Activated naive CD4-positive, alpha-beta T cell treated with anti-CD3 and anti-CD28 coated beads, Interleukin-2, amount 50 U/mL, for 24 hours (primary cell): Measurements from ENCODE around the gene GRB2.

Source experiments
- H3K27ac Mint-ChIP-seq: one replicate; pipeline ENCODE4 v1.8.0; 2021; ENCODE audit warnings: mild to moderate bottlenecking, mixed read lengths
- H3K27me3 Mint-ChIP-seq: one replicate; pipeline ENCODE4 v1.8.0; 2021; ENCODE audit warnings: mixed read lengths
- H3K36me3 Mint-ChIP-seq: one replicate; pipeline ENCODE4 v1.8.0; 2021; ENCODE audit warnings: mixed read lengths
- H3K4me1 Mint-ChIP-seq: one replicate; pipeline ENCODE4 v1.8.0; 2021; ENCODE audit warnings: mixed read lengths
- H3K4me3 Mint-ChIP-seq: one replicate; pipeline ENCODE4 v1.8.0; 2021; ENCODE audit warnings: mild to moderate bottlenecking, mixed read lengths
- H3K9me3 Mint-ChIP-seq: one replicate; pipeline ENCODE4 v1.8.0; 2021; ENCODE audit warnings: mixed read lengths

The GRB2 gene

DNA sequence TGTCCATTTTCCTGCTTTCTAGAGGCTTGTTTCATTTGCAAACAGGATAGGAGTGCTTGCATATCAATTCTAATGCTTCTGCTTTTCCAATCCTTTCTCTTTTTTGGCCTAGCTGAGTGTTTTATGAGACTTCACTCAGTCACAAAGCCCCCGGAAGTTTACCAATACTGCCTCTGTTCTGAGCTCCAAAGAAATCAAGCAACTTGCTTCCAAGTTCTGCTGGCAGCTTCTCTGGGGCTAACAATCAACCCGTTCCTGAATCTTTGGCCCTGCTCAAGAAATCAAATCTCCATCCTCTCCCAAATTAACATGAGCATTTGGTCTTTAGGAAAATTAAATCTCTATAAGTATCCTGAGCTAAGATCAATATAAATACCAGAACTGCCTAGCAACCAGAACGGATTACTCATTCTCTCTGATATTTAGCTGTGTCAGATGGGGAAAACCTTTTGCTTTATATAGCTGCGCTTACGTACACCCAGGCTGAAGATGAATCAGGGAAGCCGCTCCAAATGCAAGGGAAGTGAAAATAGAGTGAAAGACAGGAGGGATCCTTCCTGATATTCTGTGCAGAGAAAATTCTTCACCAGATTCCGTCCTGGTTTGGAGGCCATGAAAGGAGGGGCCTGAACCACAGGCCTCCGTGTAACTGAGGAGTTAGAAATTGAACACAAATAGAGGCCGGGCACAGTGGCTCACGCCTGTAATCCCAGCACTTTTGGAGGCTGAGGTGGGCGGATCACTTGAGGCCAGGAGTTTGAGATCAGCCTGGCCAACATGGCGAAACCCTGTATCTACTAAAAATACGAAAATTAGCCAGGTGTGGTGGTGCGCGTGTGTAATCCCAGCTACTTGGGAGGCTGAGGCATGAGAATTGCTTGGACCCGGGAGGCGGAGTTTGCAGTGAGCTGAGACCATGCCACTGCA is 23.3 kb upstream of the GRB2 start:
- no peaks in the 10 kb centered on the region for H3K36me3 Mint-ChIP-seq
- no peaks in the 10 kb centered on the region for H3K9me3 Mint-ChIP-seq
- no peak overlapping the region for H3K4me3 Mint-ChIP-seq
- H3K4me1 Mint-ChIP-seq: peaks cover 5% of the 10 kb centered on the region
- H3K27me3 Mint-ChIP-seq: no peaks in the 10 kb centered on the region
- H3K27ac Mint-ChIP-seq: no peak overlapping the region

DNA sequence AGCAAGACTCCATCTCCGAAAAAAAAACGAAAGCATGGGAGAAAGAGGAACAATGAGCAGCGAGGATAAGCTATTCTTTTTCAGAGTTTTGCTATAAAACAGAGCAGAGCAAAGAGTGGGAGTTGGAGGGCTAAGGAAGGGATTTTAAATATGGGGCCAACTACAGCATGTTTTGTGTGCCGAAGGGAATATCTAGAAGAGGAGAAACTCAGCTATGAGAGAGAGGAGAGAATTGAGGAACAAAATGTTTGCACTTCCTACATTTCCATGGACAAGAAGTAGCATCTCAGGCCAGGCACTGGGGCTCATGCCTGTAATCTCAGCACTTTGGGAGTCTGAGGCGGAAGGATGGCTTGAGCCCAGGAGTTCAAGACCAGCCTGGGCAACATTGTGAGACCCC is 13.1 kb upstream of the GRB2 start:
- Mint-ChIP-seq H3K27ac (no peak overlapping the region), H3K9me3 (no peaks in the 10 kb centered on the region), H3K27me3 (no peaks in the 10 kb centered on the region), H3K4me1 (no peaks in the 10 kb centered on the region), H3K4me3 (no peak overlapping the region), H3K36me3 (no peaks in the 10 kb centered on the region)

DNA sequence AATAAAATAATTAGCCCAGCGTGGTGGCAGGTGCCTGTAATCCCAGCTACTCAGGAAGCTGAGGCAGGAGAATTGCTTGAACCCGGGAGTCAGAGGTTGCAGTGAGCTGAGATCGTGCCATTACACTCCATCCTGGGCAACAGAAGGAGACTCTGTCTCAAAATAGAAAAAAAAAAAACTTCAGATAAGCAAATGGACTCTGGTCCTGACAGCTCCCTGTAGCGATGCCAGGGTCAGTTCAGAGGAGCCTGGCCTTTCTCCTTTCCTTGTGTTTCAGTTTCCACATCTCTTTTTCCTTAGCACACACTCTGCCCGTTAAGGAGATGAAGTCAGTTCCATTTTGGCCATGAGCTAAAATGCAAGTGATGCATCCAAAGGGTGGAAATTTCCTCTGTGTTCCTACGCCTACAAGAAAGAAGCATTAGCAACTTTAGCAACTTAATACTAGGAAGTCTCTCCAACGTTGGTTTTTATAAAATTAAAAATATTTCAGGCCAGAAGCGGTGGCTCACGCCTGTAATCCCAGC is 11.6 kb upstream of the GRB2 start:
- Mint-ChIP-seq H3K4me3 (no peak overlapping the region), H3K9me3 (no peaks in the 10 kb centered on the region), H3K4me1 (peaks cover 5% of the 10 kb centered on the region), H3K36me3 (no peaks in the 10 kb centered on the region), H3K27me3 (no peaks in the 10 kb centered on the region), H3K27ac (no peak overlapping the region)

DNA sequence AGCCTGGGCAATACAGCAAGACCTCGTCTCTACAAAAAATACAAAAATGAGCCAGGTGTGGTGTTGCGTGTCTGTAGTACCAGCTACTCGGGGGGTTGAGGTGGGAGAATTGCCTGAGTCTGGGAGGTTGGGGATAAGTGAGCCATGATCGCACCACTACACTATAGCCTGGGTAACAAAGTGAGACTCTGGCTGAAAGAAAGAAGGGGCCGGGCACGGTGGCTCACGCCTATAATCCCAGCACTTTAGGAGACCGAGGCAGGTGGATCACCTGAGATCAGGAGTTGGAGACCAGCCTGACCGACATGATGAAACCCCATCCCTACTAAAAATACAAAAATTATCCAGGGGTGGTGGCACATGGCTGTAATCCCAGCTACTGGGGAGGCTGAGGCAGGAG is 10.5 kb upstream of the GRB2 start:
- peaks cover 16% of the 10 kb centered on the region for H3K4me1 Mint-ChIP-seq
- H3K9me3 Mint-ChIP-seq: no peaks in the 10 kb centered on the region
- H3K4me3 Mint-ChIP-seq: no peak overlapping the region
- no peak overlapping the region for H3K27ac Mint-ChIP-seq
- H3K36me3 Mint-ChIP-seq: no peaks in the 10 kb centered on the region
- H3K27me3 Mint-ChIP-seq: no peaks in the 10 kb centered on the region

DNA sequence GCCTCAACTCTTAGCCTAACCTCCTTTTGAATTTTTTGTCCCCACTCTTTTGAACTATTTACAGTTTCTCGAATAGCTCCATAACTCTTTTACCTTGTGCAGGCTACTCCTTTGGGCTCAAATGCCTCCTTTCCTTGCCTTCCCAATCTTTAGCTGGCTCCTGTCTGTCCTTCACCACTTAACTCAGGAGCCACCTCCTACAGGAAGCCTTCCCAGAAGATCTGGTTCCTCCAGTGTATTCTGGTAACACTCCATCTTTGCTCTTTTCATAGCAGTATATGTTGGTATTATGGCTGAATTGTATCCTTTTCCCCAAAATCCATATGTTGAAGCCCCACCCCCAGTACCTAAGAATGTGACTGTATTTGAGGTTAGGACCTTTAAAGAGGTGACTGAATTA is 9.0 kb upstream of the GRB2 start:
- no peaks in the 10 kb centered on the region for H3K9me3 Mint-ChIP-seq
- H3K4me1 Mint-ChIP-seq: peaks cover 16% of the 10 kb centered on the region
- H3K27me3 Mint-ChIP-seq: no peaks in the 10 kb centered on the region
- no peak overlapping the region for H3K4me3 Mint-ChIP-seq
- no peaks in the 10 kb centered on the region for H3K36me3 Mint-ChIP-seq
- H3K27ac Mint-ChIP-seq: no peak overlapping the region

DNA sequence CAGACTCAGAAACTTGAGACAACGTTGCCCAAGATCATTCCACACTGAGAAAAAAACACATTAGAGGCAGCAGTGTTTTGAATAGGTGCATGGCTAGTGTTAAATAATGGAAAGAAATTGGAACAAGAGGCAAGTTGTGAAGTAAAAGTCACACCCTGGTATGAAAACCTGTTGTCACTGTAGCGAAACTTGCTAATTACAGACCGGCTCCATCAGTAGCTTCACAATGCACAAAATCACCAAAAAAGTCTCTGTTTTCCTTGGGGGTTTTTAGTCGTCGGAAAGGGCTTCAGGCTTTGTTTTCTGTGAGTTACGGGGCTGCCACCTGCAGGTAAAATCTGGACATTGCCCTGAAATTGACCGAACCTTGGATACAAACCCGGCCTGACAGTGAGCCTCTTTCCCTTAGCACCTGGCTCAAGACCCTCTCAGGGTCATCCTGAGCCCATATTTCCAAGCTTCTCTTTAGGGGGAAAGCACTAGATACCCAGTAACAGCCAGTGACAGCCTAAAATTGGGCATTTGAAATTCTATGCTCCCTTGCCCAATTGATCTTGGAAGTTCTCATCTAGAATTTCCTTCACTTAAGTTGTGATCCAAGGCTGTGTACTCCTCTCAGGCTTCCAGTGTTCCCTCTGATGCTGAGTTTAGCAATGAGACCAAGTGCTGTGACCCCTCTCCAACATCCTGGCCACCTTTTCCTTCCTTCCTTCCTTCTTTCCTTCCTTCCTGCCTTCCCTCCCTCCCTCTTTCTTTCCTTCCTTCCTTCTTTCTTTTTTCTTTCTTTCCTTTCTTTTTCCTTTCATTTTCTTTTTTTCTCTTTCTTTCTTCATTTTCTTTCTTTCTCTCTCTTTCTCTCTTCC is 7.2 kb upstream of the GRB2 start:
- Mint-ChIP-seq H3K36me3 (no peaks in the 10 kb centered on the region), H3K4me1 (peaks cover 16% of the 10 kb centered on the region), H3K27me3 (no peaks in the 10 kb centered on the region), H3K27ac (peak overlapping the region; percentile 65), H3K4me3 (peak overlapping the region; percentile 41), H3K9me3 (no peaks in the 10 kb centered on the region)

DNA sequence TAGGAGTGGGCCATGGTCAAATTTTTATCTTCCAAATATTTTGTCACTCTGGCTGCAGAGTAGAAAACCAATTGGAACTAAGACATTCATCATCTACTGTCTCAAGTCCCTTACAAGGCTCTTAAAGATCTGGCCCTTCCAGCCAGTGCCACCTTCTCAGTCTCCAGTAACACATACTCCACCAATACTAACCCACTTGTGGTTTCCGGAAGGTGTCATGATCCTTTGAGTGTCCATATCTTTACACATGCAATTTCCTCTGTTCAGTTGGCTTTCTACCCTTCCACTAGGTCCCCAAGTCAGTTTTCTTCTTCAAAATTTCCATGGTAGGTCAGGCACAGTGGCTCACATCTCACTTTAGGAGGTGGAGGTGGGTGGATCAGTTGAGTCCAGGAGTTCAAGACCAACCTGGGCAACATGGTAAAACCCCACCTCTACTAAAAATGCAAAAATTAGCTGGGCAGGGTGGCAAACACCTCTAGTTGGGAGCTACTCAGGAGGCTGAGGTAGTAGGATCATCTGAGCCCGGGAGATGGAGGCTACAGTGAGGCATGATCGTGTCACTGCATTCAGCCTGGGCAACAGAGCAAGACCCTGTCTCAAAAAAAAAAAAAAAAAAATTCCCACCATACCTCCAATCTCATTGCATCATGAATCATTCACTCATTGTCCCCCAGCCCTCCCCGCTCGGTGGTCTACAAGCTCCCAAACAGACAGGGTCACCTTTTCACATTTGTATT is 6.0 kb upstream of the GRB2 start:
- H3K4me1 Mint-ChIP-seq: peaks cover 21% of the 10 kb centered on the region
- no peaks in the 10 kb centered on the region for H3K27me3 Mint-ChIP-seq
- H3K9me3 Mint-ChIP-seq: no peaks in the 10 kb centered on the region
- peak overlapping the region; percentile 74 for H3K27ac Mint-ChIP-seq
- peak overlapping the region; percentile 37 for H3K4me3 Mint-ChIP-seq
- no peaks in the 10 kb centered on the region for H3K36me3 Mint-ChIP-seq

DNA sequence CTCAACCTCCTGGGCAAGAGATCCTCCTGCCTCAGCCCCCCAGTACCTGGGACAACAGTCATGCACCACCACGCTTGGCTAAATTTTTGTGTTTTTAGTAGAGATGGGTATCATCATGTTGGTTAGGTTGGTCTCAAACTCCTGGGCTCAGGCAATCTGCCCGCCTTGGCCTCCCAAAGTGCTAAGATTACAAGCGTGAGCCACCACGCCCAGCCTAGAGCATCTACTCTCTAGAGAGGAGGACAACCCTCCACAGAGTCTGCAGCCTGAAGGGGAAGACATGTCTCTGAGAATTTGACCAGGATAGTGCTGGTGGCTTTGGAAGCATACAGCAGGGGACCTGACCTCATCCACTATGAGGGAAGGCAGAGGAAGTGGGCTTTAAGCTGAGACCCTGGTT is 4.7 kb upstream of the GRB2 start:
- peak overlapping the region; percentile 75 for H3K27ac Mint-ChIP-seq

DNA sequence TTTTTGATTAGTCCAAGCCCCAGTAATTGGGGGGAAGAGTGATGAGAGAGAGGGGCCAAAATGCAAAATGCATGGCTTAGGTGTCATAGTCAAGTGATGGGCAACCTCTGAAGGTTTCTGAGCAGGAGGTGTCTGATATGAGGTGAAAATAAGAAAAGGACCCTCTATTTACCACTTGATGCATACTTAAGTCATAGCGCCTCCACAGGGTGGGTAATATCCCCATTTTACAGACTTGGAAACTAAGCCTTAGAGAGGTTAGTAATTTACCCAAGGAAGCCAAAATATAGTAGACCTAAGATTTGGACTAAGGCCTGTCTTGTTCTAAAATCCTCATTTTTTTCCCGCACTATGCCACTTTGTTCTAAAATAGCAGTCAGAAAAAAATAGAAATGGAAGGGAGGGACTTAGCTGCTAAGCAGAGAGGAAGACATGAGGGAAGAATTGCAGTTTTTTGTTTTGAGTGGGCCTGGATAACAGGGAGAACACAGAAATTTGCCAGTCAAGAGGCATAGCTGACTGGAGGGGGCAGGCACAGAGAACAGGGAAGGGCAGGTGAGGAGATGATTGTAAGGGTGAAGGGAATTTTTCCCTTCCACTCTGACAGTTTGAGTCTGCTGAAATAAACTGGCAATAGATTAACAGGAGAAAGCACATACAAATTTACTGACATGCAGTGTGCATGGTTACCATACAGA is 2.3 kb upstream of the GRB2 start:
- Mint-ChIP-seq H3K9me3 (no peaks in the 10 kb centered on the region), H3K4me3 (no peak overlapping the region), H3K4me1 (peaks cover 40% of the 10 kb centered on the region), H3K36me3 (peaks cover 3% of the 10 kb centered on the region), H3K27ac (no peak overlapping the region), H3K27me3 (no peaks in the 10 kb centered on the region)

More for the DNA sequence above, 4.7 kb upstream of the GRB2 start:
- Mint-ChIP-seq H3K36me3 (no peaks in the 10 kb centered on the region), H3K27me3 (no peaks in the 10 kb centered on the region), H3K9me3 (no peaks in the 10 kb centered on the region), H3K4me1 (peaks cover 30% of the 10 kb centered on the region), H3K4me3 (no peak overlapping the region)

DNA sequence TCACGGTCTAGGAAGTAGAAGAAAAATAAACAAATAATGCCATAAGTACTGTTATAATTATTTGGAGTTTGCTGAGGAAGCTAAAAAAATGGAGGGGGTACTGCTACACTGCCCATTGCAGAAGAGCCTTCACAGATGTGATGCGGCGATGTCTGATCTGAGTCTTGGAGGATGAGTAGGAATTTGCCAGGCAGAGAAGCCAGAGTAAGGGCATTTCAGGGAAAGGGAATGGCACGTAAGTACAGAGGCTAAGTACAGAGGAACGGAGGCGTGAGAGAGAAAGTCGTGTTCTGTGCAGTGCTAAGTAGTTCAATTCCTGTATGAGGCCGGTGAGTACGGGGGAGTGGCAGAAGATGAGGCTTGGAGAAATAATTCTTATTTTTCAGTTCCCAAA is 741 bp upstream of the GRB2 start:
- H3K36me3 Mint-ChIP-seq: peaks cover 3% of the 10 kb centered on the region
- no peaks in the 10 kb centered on the region for H3K27me3 Mint-ChIP-seq
- H3K4me3 Mint-ChIP-seq: peak overlapping the region; percentile 95
- peak overlapping the region; percentile 76 for H3K27ac Mint-ChIP-seq
- H3K9me3 Mint-ChIP-seq: no peaks in the 10 kb centered on the region
- peaks cover 41% of the 10 kb centered on the region for H3K4me1 Mint-ChIP-seq

DNA sequence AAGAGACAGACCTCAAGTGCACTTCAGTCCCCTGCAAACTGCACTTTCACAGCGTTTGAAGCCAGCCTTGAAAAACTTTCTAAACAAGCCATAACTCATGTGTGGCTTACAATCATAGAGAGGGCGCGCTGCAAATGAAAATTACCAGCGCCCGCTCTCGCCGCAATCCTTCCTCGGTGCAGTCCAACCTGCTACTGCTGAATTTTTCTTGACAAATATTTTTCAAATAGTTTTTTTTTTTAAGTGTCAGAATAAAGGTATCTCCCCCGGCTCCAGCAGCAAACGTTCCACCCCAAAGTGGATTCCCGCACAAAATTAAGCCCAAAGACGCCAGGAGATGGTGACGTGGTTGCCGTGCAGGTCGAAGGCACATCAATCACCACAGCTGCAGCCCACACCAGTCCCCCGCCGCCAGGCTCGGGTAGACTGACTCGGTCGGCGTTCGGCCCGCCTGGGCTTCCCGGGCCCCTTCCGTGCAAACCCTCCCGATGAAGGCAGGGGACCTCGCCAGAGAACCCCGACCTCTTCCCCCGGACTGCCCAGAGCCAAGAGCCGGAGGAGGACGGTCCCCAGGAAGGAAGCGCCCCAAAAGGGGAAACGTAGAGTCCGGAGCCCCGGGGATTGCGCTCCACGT is 630 bp downstream of the GRB2 start:
- Mint-ChIP-seq H3K9me3 (no peaks in the 10 kb centered on the region), H3K36me3 (peaks cover 3% of the 10 kb centered on the region), H3K4me1 (peaks cover 49% of the 10 kb centered on the region), H3K27me3 (no peaks in the 10 kb centered on the region), H3K4me3 (peak overlapping the region; percentile 95), H3K27ac (peak overlapping the region; percentile 96)

DNA sequence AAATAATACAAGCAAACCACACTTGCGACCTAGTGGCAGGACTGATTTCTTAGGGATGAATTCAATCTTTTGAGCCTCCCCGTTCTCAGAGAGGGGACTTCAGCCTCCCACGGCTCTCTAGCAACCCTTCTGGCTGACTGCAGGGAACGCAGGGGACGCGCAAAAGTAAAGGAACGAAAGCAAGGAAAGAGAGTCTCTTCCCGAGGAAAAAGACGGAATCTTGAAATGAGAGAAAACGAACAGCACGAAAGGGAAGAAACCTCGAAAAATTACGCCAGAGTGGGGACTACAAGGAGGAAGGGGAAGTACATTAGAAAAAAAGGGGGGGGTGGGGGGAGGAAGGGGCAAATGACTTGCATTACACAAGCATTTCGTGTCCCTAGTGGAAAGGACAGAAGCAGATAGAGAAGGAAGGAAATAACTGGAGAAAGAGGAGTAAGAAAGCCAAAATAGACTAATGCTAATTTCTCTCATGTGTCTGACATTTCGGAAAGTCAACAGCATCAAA is 1.2 kb downstream of the GRB2 start:
- Mint-ChIP-seq H3K27me3 (no peaks in the 10 kb centered on the region), H3K27ac (peak overlapping the region; percentile 96), H3K36me3 (peaks cover 3% of the 10 kb centered on the region)

DNA sequence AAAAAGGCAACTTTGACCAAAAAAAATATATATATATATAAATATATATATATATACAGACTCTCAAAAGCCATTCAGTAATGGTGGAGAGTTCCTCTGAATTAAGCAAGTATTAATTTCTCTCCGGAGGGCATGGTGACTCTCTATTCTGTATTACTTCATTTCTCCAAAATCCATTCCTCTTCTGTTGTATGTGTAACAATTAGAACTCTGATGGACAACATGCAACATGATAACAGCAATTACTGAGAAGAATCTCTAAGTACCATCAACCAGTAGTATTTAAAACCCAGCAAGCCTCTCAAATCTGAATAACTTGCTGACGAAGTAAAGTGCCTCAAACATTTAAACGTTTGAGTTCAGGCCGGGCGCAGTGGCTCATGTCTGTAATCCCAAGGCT is 2.3 kb downstream of the GRB2 start:
- H3K4me1 Mint-ChIP-seq: peaks cover 52% of the 10 kb centered on the region
- H3K9me3 Mint-ChIP-seq: no peaks in the 10 kb centered on the region
- peaks cover 3% of the 10 kb centered on the region for H3K36me3 Mint-ChIP-seq
- H3K27ac Mint-ChIP-seq: peak overlapping the region; percentile 91
- H3K27me3 Mint-ChIP-seq: no peaks in the 10 kb centered on the region
- H3K4me3 Mint-ChIP-seq: peak overlapping the region; percentile 95

More for the DNA sequence above, 1.2 kb downstream of the GRB2 start:
- H3K4me3 Mint-ChIP-seq: peak overlapping the region; percentile 95
- H3K9me3 Mint-ChIP-seq: no peaks in the 10 kb centered on the region
- peaks cover 49% of the 10 kb centered on the region for H3K4me1 Mint-ChIP-seq

DNA sequence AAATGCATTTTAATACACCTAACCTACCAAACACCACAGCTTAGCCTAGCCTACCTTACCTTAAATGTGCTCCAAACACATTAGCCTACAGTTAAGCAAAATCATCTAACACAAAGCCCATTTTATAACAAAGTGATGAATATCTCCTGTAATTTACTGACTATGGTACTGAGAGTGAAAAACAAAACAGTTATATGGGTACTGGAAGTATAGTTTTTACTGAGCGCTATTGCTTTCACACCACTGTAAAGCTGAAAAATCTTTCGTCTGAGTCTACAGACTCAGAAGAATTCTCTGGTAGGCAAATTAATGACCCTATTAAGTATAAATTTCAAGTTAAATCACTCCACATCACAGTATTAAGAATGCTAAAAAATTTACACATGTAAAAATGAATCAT is 3.5 kb downstream of the GRB2 start:
- peak overlapping the region; percentile 71 for H3K4me3 Mint-ChIP-seq
- H3K9me3 Mint-ChIP-seq: no peaks in the 10 kb centered on the region
- H3K4me1 Mint-ChIP-seq: peaks cover 58% of the 10 kb centered on the region
- peak overlapping the region; percentile 94 for H3K27ac Mint-ChIP-seq
- H3K36me3 Mint-ChIP-seq: peaks cover 3% of the 10 kb centered on the region
- H3K27me3 Mint-ChIP-seq: no peaks in the 10 kb centered on the region
